Coronary artery (tissue), 2 donors: ENCODE measurements around the gene TMOD1.

Source experiments
- DNase-seq: peaks from one replicate; pipeline ENCODE4 v3.0.0-alpha.2; 2017; ENCODE audit warnings: low spot score
- H3K27ac ChIP-seq, 2 donors: fragments of 200-600 bp; sonication (generic); one replicate each; pipeline ENCODE4 v1.5.1; 2016 to 2019
- H3K4me3 ChIP-seq: fragments of 200-600 bp; sonication (generic); 2 replicates; pipeline ENCODE4 v1.5.1; 2016; ENCODE audit warnings: mild to moderate bottlenecking, moderate library complexity
- CTCF ChIP-seq: fragments of 200-600 bp; sonication (generic); IDR thresholded peaks from one replicate; pipeline ENCODE4 v1.5.1; 2019; ENCODE audit warnings: antibody characterized with exemption

Gene TMOD1

GRCh38 chr9:97560154-97560553 is 58.7 kb downstream of the TMOD1 start:
- Histone ChIP-seq H3K27ac (no peak overlapping the region), H3K4me3 (no peak overlapping the region)
- no peak for DNase-seq
- no peak for TF ChIP-seq CTCF

- TF ChIP-seq CTCF, result no peak
- no peak for DNase-seq
- no peak overlapping the region for H3K4me3 ChIP-seq
- peak overlapping the region in 1 of 2 donors; percentile 29 for H3K27ac ChIP-seq
Measured at GRCh38 chr9:97560851-97561250, 59.4 kb downstream of the TMOD1 start.

- TF ChIP-seq CTCF, result no peak
- H3K4me3 ChIP-seq, result no peak overlapping the region
- peak overlapping the region in 1 of 2 donors; percentile 4 for H3K27ac ChIP-seq
- DNase-seq, result no peak
Measured at GRCh38 chr9:97561501-97561900, 60.0 kb downstream of the TMOD1 start.

- H3K27ac ChIP-seq, result peak overlapping the region; percentile 0 to 4
- peak; percentile 69 for DNase-seq
- no peak for TF ChIP-seq CTCF
- no peak overlapping the region for H3K4me3 ChIP-seq
Measured at GRCh38 chr9:97562542-97562941, 61.1 kb downstream of the TMOD1 start.

GRCh38 chr9:97563458-97564135 is 62.1 kb downstream of the TMOD1 start:
- Histone ChIP-seq H3K27ac (peak overlapping the region; percentile 75 to 79), H3K4me3 (no peak overlapping the region)
- no peak for TF ChIP-seq CTCF
- DNase-seq, result peak; percentile 73

- Histone ChIP-seq H3K27ac (peak overlapping the region; percentile 75 to 79), H3K4me3 (no peak overlapping the region)
- peak; percentile 74 for DNase-seq
- no peak for TF ChIP-seq CTCF
Measured at GRCh38 chr9:97564291-97565175, 63.1 kb downstream of the TMOD1 start.
